GM13976 (cell line): ENCODE measurements around the gene ZBTB8OS.

Source experiments
- DNase-seq: peaks from one replicate; pipeline ENCODE4 v3.0.0; 2012; ENCODE audit warnings: low spot score
- in situ Hi-C: fragments of 300-500 bp; cut with MboI; formaldehyde crosslinking; loops from one replicate; pipeline ENCODE4 v1.12.0; 2022; ENCODE audit warnings: low sequenced_read_pairs, mixed read lengths, inconsistent platforms; ENCODE audit not compliant: unreplicated experiment
- TF ChIP-seq, protein P1 (sequence below): IDR thresholded peaks from 2 replicates; pipeline ENCODE4 v1.5.1; 2012; ENCODE audit warnings: borderline replicate concordance, mild to moderate bottlenecking; ENCODE audit not compliant: insufficient read depth; ENCODE audit errors: extremely low read depth, missing control alignments, control extremely low read depth

Gene ZBTB8OS

DNA sequence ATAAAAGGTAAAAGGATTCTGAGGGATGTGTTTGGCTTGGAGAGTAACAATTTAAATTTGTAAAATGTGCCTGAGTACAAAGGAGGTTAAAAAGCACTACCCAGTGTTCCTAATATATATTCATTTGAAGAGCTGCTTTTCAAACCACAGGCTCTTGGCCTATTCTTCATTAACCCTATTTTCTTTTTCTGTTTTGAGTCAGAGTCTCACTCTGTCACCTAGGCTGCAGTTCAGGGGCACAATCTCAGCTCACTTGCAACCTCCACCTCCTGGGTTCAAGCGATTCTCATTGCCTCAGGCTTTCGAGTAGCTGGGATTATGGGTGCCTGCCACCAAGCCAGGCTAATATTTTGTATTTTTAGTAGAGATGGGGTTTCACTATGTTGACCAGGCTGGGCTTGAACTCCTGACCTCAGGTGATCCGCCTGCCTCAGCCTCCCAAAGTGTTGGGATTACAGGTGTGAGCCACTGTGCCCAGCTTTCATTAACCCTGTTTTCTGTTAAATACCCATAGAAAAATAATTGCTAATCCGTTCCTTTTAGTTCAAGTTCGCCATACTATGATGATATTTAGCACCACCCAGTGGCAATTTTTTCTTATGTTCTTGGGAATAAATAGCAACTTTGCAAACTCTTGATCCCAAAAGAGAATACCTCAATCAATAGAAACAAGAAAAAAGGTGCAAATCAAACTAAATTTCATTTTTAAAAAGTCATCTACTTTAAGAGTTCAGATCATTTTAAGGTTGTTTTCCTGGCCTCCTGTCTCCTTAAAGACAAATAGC lies 30.5 kb downstream of the ZBTB8OS start:
- TF ChIP-seq, protein P1, sequence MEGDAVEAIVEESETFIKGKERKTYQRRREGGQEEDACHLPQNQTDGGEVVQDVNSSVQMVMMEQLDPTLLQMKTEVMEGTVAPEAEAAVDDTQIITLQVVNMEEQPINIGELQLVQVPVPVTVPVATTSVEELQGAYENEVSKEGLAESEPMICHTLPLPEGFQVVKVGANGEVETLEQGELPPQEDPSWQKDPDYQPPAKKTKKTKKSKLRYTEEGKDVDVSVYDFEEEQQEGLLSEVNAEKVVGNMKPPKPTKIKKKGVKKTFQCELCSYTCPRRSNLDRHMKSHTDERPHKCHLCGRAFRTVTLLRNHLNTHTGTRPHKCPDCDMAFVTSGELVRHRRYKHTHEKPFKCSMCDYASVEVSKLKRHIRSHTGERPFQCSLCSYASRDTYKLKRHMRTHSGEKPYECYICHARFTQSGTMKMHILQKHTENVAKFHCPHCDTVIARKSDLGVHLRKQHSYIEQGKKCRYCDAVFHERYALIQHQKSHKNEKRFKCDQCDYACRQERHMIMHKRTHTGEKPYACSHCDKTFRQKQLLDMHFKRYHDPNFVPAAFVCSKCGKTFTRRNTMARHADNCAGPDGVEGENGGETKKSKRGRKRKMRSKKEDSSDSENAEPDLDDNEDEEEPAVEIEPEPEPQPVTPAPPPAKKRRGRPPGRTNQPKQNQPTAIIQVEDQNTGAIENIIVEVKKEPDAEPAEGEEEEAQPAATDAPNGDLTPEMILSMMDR, result no peak
- DNase-seq, result peak; percentile 57
- in situ Hi-C loops, result no loop called here

DNA sequence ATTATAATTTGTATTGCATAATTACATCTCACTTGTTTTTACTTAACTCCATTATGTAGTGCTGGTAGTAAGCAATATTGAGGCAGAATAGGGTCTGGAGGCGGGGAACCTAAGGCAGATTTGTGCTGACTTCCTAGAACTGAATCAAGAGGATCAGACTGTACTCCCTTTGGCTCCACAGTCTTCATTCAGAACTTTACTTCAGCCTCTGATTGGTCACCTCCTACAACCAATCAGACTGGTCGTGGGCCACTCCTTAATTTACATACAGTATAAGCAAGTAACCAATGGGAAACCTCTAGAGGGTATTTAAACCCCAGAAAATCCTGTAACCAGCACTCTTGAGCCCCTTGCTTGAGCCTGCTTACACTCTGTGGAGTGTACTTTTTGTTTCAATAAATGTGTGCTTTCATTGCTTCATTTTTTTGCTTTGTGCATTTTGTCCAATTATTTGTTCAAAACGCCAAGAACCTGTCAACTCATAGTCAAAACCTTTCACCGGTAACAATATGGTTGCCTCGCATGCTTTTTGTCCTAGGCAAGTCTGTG lies 31.6 kb downstream of the ZBTB8OS start:
- TF ChIP-seq, protein P1, result no peak
- in situ Hi-C loops, result no loop called here
- DNase-seq, result no peak

DNA sequence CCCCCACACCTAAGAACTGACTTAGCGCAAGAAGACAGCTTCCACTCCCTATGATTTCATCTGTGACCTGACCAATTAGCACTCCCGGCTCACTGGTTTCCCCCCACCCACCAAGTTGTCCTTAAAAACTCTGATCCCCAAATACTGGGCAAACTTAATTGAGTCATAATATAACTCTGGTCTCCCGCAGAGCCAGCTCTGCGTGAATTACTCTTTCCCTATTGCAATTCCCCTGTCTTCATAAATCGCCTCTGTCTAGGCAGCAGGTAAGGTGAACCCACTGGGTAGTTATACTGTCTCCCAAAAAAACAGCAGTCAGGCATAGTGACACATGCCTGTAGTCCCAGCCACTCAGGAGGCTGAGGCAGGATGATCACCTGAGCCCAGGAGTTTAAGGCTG lies 36.9 kb downstream of the ZBTB8OS start:
- TF ChIP-seq, protein P1, result no peak
- DNase-seq, result no peak
- in situ Hi-C loops, result no loop called here

DNA sequence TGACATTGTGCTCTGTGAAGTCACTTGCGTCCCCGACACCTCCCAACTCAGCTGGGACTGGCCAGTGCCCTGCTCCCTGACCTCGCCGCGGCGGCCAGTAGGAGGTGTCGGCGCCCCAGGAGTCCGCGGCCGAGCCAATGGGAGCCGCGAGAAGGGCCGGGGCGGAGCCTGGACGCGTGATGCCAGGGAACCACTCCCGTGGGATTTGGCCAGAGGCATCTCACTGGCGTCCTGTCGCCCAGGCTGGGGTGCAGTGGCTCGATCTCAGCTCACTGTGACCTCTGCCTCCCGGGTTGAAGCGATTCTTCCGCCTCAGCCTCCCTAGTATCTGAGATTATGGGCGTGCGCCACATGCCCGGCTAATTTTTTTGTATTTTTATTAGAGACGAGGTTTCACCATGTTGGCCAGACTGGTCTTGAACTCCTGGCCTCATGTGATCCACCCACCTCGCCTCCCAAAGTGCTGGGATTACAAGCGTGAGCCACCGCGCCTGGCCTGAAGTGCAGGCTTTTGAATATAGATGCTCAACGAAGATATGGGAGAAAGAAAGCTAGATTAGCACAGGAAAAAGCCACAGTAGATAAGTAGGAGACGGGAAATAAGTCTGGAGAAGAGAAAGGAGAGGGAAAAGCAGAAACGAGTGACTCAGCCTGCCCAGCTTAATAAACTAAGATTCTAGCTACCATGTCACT lies 38.0 kb downstream of the ZBTB8OS start:
- TF ChIP-seq, protein P1, result peak; percentile 32
- DNase-seq, result peak; percentile 90
- in situ Hi-C loops, result no loop called here

DNA sequence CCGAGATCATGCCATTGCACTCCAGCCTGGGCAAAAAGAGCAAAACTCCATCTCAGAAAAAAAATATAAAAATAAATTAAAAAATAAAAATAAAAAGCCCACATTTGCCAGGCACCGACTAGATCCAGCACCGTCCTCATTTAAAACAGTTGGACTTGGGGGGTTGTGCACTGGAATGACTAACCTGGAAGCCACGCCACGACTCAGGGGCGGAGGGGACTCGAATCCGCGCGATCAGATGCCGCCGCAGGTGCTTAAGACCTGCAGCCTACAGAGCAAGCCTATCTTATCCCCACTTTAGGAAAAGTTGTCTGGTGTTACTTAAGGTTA lies 38.5 kb downstream of the ZBTB8OS start:
- TF ChIP-seq, protein P1, result no peak
- DNase-seq, result no peak
- in situ Hi-C loops, result no loop called here

DNA sequence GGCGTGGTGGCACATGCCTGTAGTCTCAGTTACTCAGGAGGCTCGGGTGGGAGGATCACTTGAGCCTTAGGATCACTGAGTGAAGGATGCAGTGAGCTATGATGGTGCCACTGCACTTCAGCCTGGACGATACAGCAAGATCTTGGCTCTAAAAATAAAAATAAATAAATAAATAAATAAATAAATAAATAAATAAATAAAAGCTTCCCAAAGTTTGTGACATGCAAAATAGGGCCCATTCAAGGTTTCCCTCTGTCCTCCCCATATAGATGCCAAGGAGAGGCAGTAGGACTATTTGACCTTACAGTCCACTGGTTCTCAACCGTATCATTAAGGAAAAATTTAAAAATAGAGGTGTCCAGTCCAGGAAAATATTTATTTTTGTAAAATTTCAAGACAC lies 41.2 kb downstream of the ZBTB8OS start:
- in situ Hi-C loops, result no loop called here
- TF ChIP-seq, protein P1, result no peak
- DNase-seq, result no peak
